ENCODE data around the gene KLHDC8B.

Gene KLHDC8B

GRCh38 chr3:49131040-49131439 is 40.4 kb upstream of the KLHDC8B start:
- no peak overlapping the region; the same call in 1 of the 2 replicates for H3K27ac ChIP-seq
- no peak for TF ChIP-seq CTCF (conservative IDR thresholded peaks at IDR 0.05)

- no peak for TF ChIP-seq CTCF (conservative IDR thresholded peaks at IDR 0.05)
- H3K27ac ChIP-seq = peak overlapping the region; percentile 82; the same call in 1 of the 2 replicates
Observed at GRCh38 chr3:49131576-49131975, 39.8 kb upstream of the KLHDC8B start.

GRCh38 chr3:49132073-49132436 is 39.3 kb upstream of the KLHDC8B start:
- no peak for TF ChIP-seq CTCF (conservative IDR thresholded peaks at IDR 0.05)
- H3K27ac ChIP-seq = peak overlapping the region; percentile 82; the same call in 1 of the 2 replicates

DNA sequence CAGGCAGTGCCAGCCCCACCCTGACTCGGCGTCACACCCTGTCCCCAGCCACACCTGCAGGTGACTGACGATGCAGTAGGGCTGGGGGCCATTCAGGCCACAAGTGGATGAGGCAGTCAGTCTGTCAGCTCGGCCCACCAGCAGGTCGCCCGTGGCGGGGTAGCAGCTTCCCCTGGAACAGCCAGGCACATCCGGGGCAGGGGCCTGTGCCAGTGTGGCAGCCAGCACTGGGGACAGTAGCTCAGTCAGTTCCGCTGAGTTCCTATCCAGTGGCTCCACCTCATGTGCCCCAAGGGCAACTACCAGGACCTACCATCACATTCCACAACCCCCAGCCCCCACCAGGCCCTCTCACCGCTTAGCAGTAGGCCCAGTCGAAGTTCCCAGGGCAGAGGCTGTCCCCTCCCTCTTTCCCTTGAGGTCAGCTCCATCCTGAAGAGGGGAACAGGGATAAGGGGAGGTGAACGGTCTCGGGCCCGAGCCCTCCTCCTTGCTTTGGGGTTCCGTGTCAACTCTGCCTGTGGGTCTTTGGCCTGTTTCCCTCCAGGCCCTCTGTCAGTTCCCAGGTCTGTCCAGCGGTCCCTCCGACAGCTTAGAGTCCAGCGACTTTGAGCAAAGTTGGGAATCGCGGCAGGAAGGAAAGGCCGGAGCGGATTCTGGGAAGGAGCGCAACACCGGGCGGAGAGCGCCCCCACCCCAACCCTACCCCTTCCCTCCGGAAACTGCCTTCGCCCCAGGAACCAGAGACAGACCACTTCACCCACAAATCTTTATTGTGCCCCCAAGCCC is 38.8 kb upstream of the KLHDC8B start, which contains the start of gene LAMB2:
LAMB2 (minus strand) TSS at position 614 of the 789 bp plus-strand sequence; CDS start at position 431, 183 bp downstream.
- 0 out of 2 replicates have a peak, but pooled peaks have one; percentile 11 for TF ChIP-seq CTCF (conservative IDR thresholded peaks at IDR 0.05)
- peak within 1 kb of the TSS; percentile 82 for H3K27ac ChIP-seq

GRCh38 chr3:49133226-49133951 is 38.0 kb upstream of the KLHDC8B start:
- TF ChIP-seq CTCF (conservative IDR thresholded peaks at IDR 0.05) = 0 out of 2 replicates have a peak, but pooled peaks have one; percentile 3

DNA sequence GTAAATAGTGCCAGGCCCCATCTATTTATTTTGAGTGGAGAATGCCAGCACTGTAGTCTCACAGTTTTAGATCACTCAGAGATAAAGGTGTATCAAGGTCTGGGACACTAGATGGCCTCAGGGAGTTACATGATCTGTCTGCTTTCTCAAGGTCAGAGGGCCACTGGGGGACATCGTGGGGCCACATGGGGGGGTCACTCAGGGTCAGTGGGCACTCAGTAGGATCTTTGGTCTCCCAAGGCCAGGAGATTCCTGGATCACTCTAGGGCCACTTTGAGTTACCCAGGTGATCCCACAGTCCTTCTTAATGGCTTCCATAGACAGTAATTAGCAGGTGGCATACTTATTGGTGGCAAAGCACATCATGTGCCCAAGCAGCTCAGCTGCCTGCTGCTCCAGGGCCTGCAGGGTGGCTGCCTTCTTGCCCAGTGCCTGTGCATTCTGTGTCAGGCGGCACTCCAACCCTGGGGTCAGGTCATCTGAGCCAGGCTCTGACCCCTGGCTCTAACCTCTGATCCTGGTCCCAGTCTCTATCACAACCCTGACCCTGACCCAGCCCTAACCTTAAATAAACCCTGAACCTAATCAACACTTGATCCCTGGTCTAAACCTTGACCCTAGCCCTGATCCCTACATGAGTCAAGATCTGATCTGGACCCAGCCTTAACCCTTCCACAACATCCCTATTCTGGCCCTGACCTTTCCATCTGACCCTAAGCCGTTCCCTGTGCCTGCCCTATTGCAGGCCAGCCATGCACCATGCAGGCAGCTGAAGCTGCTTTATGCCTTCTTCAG is 36.7 kb upstream of the KLHDC8B start:
- H3K27ac ChIP-seq = peak overlapping the region; percentile 82
- TF ChIP-seq CTCF (conservative IDR thresholded peaks at IDR 0.05) = peak; percentile 28; the same call in 1 of the 2 replicates

More at GRCh38 chr3:49133226-49133951, 38.0 kb upstream of the KLHDC8B start:
- H3K27ac ChIP-seq = peak overlapping the region; percentile 82
